ENCODE results near the gene ENTREP3.

Gene ENTREP3

DNA sequence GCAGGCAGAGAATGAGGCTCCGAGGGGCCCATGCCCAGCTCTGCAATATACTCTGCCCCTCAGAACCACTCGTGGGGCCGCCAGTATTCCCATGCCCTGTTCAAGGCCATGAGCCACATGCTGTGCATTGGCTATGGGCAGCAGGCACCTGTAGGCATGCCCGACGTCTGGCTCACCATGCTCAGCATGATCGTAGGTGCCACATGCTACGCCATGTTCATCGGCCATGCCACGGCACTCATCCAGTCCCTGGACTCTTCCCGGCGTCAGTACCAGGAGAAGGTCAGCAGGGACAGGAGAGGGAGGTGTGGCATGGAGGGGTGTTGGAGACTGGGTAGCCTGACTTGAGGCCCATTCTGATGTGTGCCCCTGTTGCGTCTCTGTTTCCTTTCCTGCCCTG, 29.2 kb upstream of the ENTREP3 start:
- no peaks in the 10 kb centered on the region for H3K27me3 ChIP-seq (ENCODE audit: control insufficient read depth, low read length)
- H3K27ac ChIP-seq (ENCODE audit: low read depth, low read length) = no peak overlapping the region
- H4K20me1 ChIP-seq (ENCODE audit: control insufficient read depth, insufficient read depth, low read depth, low read length) = no peaks in the 10 kb centered on the region
- H3K4me2 ChIP-seq (ENCODE audit: low read length) = no peak overlapping the region
- H3K4me3 ChIP-seq (ENCODE audit: low read length) = no peak overlapping the region
- no peaks in the 10 kb centered on the region for H3K9me3 ChIP-seq (ENCODE audit: control insufficient read depth, insufficient read depth, low read length)
- no peaks in the 10 kb centered on the region for H3K9me2 ChIP-seq (replicated peaks; ENCODE audit: control insufficient read depth, low read length)
- peaks cover under 1% of the 10 kb centered on the region for H3K79me2 ChIP-seq (ENCODE audit: control insufficient read depth, low read length)
- peaks cover 38% of the 10 kb centered on the region for H3K36me3 ChIP-seq (ENCODE audit: control insufficient read depth, low read length)
- H3F3A ChIP-seq (ENCODE audit: control insufficient read depth, insufficient read depth) = no peaks in the 10 kb centered on the region
- peaks cover under 1% of the 10 kb centered on the region for H3K4me1 ChIP-seq (ENCODE audit: control insufficient read depth, low read length)
- TF ChIP-seq, protein P1, sequence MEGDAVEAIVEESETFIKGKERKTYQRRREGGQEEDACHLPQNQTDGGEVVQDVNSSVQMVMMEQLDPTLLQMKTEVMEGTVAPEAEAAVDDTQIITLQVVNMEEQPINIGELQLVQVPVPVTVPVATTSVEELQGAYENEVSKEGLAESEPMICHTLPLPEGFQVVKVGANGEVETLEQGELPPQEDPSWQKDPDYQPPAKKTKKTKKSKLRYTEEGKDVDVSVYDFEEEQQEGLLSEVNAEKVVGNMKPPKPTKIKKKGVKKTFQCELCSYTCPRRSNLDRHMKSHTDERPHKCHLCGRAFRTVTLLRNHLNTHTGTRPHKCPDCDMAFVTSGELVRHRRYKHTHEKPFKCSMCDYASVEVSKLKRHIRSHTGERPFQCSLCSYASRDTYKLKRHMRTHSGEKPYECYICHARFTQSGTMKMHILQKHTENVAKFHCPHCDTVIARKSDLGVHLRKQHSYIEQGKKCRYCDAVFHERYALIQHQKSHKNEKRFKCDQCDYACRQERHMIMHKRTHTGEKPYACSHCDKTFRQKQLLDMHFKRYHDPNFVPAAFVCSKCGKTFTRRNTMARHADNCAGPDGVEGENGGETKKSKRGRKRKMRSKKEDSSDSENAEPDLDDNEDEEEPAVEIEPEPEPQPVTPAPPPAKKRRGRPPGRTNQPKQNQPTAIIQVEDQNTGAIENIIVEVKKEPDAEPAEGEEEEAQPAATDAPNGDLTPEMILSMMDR (IDR thresholded peaks at IDR 0.05; ENCODE audit: low read depth, low read length, poor library complexity, severe bottlenecking) = no peak

DNA sequence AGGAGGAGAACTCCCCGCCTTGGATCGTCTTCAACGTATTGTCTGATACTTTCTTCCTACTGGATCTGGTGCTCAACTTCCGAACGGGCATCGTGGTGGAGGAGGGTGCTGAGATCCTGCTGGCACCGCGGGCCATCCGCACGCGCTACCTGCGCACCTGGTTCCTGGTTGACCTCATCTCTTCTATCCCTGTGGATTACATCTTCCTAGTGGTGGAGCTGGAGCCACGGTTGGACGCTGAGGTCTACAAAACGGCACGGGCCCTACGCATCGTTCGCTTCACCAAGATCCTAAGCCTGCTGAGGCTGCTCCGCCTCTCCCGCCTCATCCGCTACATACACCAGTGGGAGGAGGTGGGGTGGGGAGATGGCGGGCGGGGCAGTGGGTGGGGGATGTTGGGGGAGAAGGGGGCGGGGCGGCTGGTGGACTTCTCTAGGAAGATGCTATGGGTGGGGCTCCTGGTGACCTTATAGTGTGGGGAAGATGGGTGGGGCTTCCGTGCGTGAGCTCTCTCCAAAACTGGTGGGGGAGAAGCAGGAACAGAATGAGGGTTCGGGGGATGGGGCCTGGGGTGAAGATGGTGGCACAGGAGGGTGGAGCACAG, 27.3 kb upstream of the ENTREP3 start:
- no peak overlapping the region for H3K4me3 ChIP-seq (ENCODE audit: low read length)
- H3K9me3 ChIP-seq (ENCODE audit: control insufficient read depth, insufficient read depth, low read length) = no peaks in the 10 kb centered on the region
- no peaks in the 10 kb centered on the region for H3K27me3 ChIP-seq (ENCODE audit: control insufficient read depth, low read length)
- peaks cover 9% of the 10 kb centered on the region; the same call in 1 of the 2 replicates for H3F3A ChIP-seq (ENCODE audit: control insufficient read depth, insufficient read depth)
- TF ChIP-seq EZH2phosphoT487 (IDR thresholded peaks at IDR 0.05; ENCODE audit: borderline replicate concordance, low read length) = no peak
- TF ChIP-seq, protein P1 (IDR thresholded peaks at IDR 0.05; ENCODE audit: low read depth, low read length, poor library complexity, severe bottlenecking) = no peak
- H3K36me3 ChIP-seq (ENCODE audit: control insufficient read depth, low read length) = peaks cover 37% of the 10 kb centered on the region
- peaks cover 16% of the 10 kb centered on the region for H3K4me1 ChIP-seq (ENCODE audit: control insufficient read depth, low read length)
- no peaks in the 10 kb centered on the region for H3K9me2 ChIP-seq (replicated peaks; ENCODE audit: control insufficient read depth, low read length)
- H3K79me2 ChIP-seq (ENCODE audit: control insufficient read depth, low read length) = peaks cover 15% of the 10 kb centered on the region
- H4K20me1 ChIP-seq (ENCODE audit: control insufficient read depth, insufficient read depth, low read depth, low read length) = no peaks in the 10 kb centered on the region
- no peak overlapping the region for H3K4me2 ChIP-seq (ENCODE audit: low read length)
- no peak overlapping the region for H3K27ac ChIP-seq (ENCODE audit: low read depth, low read length)

DNA sequence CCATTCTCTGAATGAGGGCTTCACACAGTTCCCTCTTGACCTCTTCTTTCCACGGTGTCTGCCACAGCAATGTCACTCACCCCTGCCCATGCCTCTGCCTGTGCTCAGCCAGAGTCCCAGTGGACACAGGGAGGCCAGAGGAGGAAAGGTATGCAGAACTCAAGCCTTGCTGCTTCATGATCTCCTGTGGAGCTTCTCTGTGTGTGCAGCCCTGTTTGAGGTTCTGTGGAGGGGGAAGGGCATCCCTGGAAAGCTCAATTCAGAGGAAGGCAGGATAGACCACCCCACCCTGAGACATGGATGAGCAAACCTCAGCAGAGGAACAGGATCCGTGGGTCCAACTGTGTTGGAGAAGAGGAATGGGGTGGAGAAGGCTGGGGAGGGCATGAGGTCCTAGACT, 24.0 kb upstream of the ENTREP3 start:
- Histone ChIP-seq H3K36me3 (ENCODE audit: control insufficient read depth, low read length) (peaks cover 25% of the 10 kb centered on the region), H3K4me1 (ENCODE audit: control insufficient read depth, low read length) (peaks cover 31% of the 10 kb centered on the region), H3F3A (ENCODE audit: control insufficient read depth, insufficient read depth) (peaks cover 15% of the 10 kb centered on the region), H3K4me3 (ENCODE audit: low read length) (peak overlapping the region; percentile 96; the same call in 1 of the 2 replicates), H3K9me2 (replicated peaks; ENCODE audit: control insufficient read depth, low read length) (no peaks in the 10 kb centered on the region), H4K20me1 (ENCODE audit: control insufficient read depth, insufficient read depth, low read depth, low read length) (no peaks in the 10 kb centered on the region), H3K4me2 (ENCODE audit: low read length) (peak overlapping the region; percentile 97), H3K79me2 (ENCODE audit: control insufficient read depth, low read length) (peaks cover 17% of the 10 kb centered on the region), H3K9me3 (ENCODE audit: control insufficient read depth, insufficient read depth, low read length) (no peaks in the 10 kb centered on the region), H3K27ac (ENCODE audit: low read depth, low read length) (no peak overlapping the region), H3K27me3 (ENCODE audit: control insufficient read depth, low read length) (no peaks in the 10 kb centered on the region)
- TF ChIP-seq, protein P1 (IDR thresholded peaks at IDR 0.05; ENCODE audit: low read depth, low read length, poor library complexity, severe bottlenecking) = no peak
- no peak for TF ChIP-seq EZH2phosphoT487 (IDR thresholded peaks at IDR 0.05; ENCODE audit: borderline replicate concordance, low read length)

All from DOHH2 (cell line).